Upper lobe of right lung (tissue), 1 donor: Measurements from ENCODE around the gene C20orf202. TPM values are rescaled to one million over a fixed set of nuclear protein-coding genes. Genes with fewer than 3 reads are reported as not detected.
A peak's percentile ranks its signal among the peaks of the same experiment; 100 is the strongest.

Source experiments
- ATAC-seq: fragments of 200-7000 bp; cut with Tn5 transposase; one replicate; pipeline ENCODE4 v1.9.1; 2020; ENCODE audit warnings: mild to moderate bottlenecking, moderate library complexity
- DNase-seq: peaks from one replicate; pipeline ENCODE4 v3.0.0-alpha.2; 2020
- H3K27ac ChIP-seq: fragments of 200-600 bp; one replicate; pipeline ENCODE4 v1.8.0; 2022
- H3K27me3 ChIP-seq: fragments of 200-600 bp; one replicate; pipeline ENCODE4 v1.8.0; 2022; ENCODE audit warnings: mild to moderate bottlenecking
- H3K36me3 ChIP-seq: fragments of 200-600 bp; one replicate; pipeline ENCODE4 v1.8.0; 2022
- H3K4me1 ChIP-seq: fragments of 200-600 bp; one replicate; pipeline ENCODE4 v1.8.0; 2022
- H3K4me3 ChIP-seq: fragments of 200-600 bp; one replicate; pipeline ENCODE4 v1.8.0; 2022; ENCODE audit warnings: mild to moderate bottlenecking
- H3K9me3 ChIP-seq: fragments of 200-600 bp; one replicate; pipeline ENCODE4 v1.8.0; 2022
- CTCF ChIP-seq: fragments of 200-600 bp; IDR thresholded peaks from one replicate; pipeline ENCODE4 v1.8.0; 2022; ENCODE audit warnings: antibody characterized with exemption
- intact Hi-C: fragments of 100-400 bp; cut with DNase I; formaldehyde crosslinking; loops from one replicate; pipeline ENCODE4 v1.11.0; 2022
- total RNA-seq: library from RNA; stranded (reverse); fragmentation: NEBNext Ultra II Directional; extraction: Animal tissue kit (Norgen Biotek cat#: 25700); gene quantifications from one replicate; pipeline ENCODE4 v1.2.1, GENCODE V29; 2021
- donor health status: DM: no; HTN: yes; CAD: no; lungs with severe emphysema.

Gene C20orf202
- total RNA-seq, 1 donor from 2014 or later, result 0.64 TPM

- Histone ChIP-seq H3K9me3 (no peaks in the 10 kb centered on the region), H3K27ac (no peak overlapping the region), H3K4me3 (no peak overlapping the region), H3K36me3 (no peaks in the 10 kb centered on the region), H3K4me1 (no peaks in the 10 kb centered on the region), H3K27me3 (no peaks in the 10 kb centered on the region)
- intact Hi-C loops, result no loop called here
- no peak for ATAC-seq
- TF ChIP-seq CTCF, result no peak
- DNase-seq, result no peak
Measured at GRCh38 chr20:1177680-1178079, 25.6 kb upstream of the C20orf202 start.

- intact Hi-C loops, result no loop called here
- no peak overlapping the region for H3K4me3 ChIP-seq
- ATAC-seq (no peak), DNase-seq (no peak)
- no peaks in the 10 kb centered on the region for H3K9me3 ChIP-seq
- H3K36me3 ChIP-seq, result no peaks in the 10 kb centered on the region
- no peak for TF ChIP-seq CTCF
- H3K27ac ChIP-seq, result no peak overlapping the region
- no peaks in the 10 kb centered on the region for H3K27me3 ChIP-seq
- H3K4me1 ChIP-seq, result no peaks in the 10 kb centered on the region
Measured at GRCh38 chr20:1178103-1178502, 25.2 kb upstream of the C20orf202 start.

GRCh38 chr20:1178623-1179022 is 24.6 kb upstream of the C20orf202 start:
- intact Hi-C loops, result no loop called here
- no peak for TF ChIP-seq CTCF
- Histone ChIP-seq H3K4me1 (no peaks in the 10 kb centered on the region), H3K27ac (no peak overlapping the region), H3K27me3 (no peaks in the 10 kb centered on the region), H3K9me3 (no peaks in the 10 kb centered on the region), H3K36me3 (no peaks in the 10 kb centered on the region), H3K4me3 (no peak overlapping the region)
- ATAC-seq, result no peak
- DNase-seq, result no peak

GRCh38 chr20:1180949-1181348 is 22.3 kb upstream of the C20orf202 start:
- no peak for ATAC-seq
- intact Hi-C loops, result no loop called here

GRCh38 chr20:1182106-1182505 is 21.1 kb upstream of the C20orf202 start:
- peak; percentile 7 for ATAC-seq

More at GRCh38 chr20:1180949-1181348, 22.3 kb upstream of the C20orf202 start:
- DNase-seq, result no peak
- Histone ChIP-seq H3K27ac (no peak overlapping the region), H3K36me3 (no peaks in the 10 kb centered on the region), H3K4me3 (no peak overlapping the region), H3K9me3 (no peaks in the 10 kb centered on the region), H3K4me1 (no peaks in the 10 kb centered on the region), H3K27me3 (no peaks in the 10 kb centered on the region)
- no peak for TF ChIP-seq CTCF

More at GRCh38 chr20:1182106-1182505, 21.1 kb upstream of the C20orf202 start:
- no peak for TF ChIP-seq CTCF
- no peak for DNase-seq
- intact Hi-C loops, result no loop called here
- H3K27ac ChIP-seq, result no peak overlapping the region
- no peaks in the 10 kb centered on the region for H3K9me3 ChIP-seq
- no peak overlapping the region for H3K4me3 ChIP-seq
- no peaks in the 10 kb centered on the region for H3K36me3 ChIP-seq
- no peaks in the 10 kb centered on the region for H3K4me1 ChIP-seq
- no peaks in the 10 kb centered on the region for H3K27me3 ChIP-seq
